HepG2 (cell line): ENCODE measurements around the gene ANKFY1. TPM values are rescaled to one million over a fixed set of nuclear protein-coding genes. Genes with fewer than 3 reads are reported as not detected.

ENCODE experiments used
- ATAC-seq: fragments of 200-7000 bp; cut with Tn5 transposase; 3 replicates; pipeline ENCODE4 v1.9.1; 2020; ENCODE audit warnings: mild to moderate bottlenecking, moderate library complexity
- BruUV-seq: library from RNA; stranded (reverse); fragments of 400-500 nt; replicated peaks from 2 replicates; lab custom pipeline; 2021; lab: Mats Ljungman, UMichigan
- CTCF ChIA-PET: fragments of 300-600 bp; formaldehyde crosslinking; extraction: SDS; loops from one replicate; lab custom pipeline; 2021; ENCODE audit warnings: low total read pairs, inconsistent platforms, low intra/inter-chr PET ratio; lab: Yijun Ruan, JAX
- POLR2A ChIA-PET: fragments of 350-600 bp; sonication (Branson Sonifier 250); formaldehyde crosslinking; loops from one replicate; lab custom pipeline; 2020; ENCODE audit warnings: antibody characterized with exemption, inconsistent platforms; lab: Yijun Ruan, JAX
- DNase-seq: peaks from one replicate; pipeline ENCODE4 v3.0.0-alpha.2; 2015; ENCODE audit warnings: low spot score
- FAIRE-seq: peaks from 3 replicates; lab custom pipeline; 2011; peaks lifted over from hg19 to GRCh38; lab: Jason Lieb, UNC
- H2AFZ ChIP-seq: one replicate; pipeline ENCODE4 v1.6.1; 2011; ENCODE audit warnings: low read length, inconsistent platforms
- H3K27ac ChIP-seq: fragments of 300-600 bp; 3 replicates; pipeline ENCODE4 v1.8.0; 2011; ENCODE audit warnings: mixed run types, mild to moderate bottlenecking, mixed read lengths, low read length, inconsistent platforms; ENCODE audit not compliant: insufficient read depth; ENCODE audit errors: extremely low read length
- H3K27me3 ChIP-seq, 2 experiments: fragments of 200-600 bp in 1 of 2; 2 replicates in 1 of 2; 3 replicates in 1 of 2; pipeline versions ENCODE4 v1.6.0 to v1.8.0; 2011; ENCODE audit warnings: low read length in 2 of 2, mild to moderate bottlenecking in 2 of 2, moderate library complexity in 2 of 2, inconsistent platforms in 1 of 2; ENCODE audit not compliant: insufficient read depth in 2 of 2, control insufficient read depth in 1 of 2
- H3K36me3 ChIP-seq, 2 experiments: fragments of 200-600 bp in 1 of 2; replicated peaks in 1 of 2; 2 replicates in 1 of 2; 3 replicates in 1 of 2; pipeline versions ENCODE4 v1.5.1 to v1.8.0; 2011; ENCODE audit warnings: low read length in 2 of 2, inconsistent platforms in 1 of 2; ENCODE audit not compliant: insufficient read depth in 2 of 2, control insufficient read depth in 1 of 2
- H3K4me1 ChIP-seq: 2 replicates; pipeline ENCODE4 v1.5.1; 2012; ENCODE audit warnings: low read length, inconsistent platforms; ENCODE audit not compliant: insufficient read depth
- H3K4me2 ChIP-seq: 2 replicates; pipeline ENCODE4 v1.6.0; 2011; ENCODE audit warnings: low read depth, low read length, inconsistent platforms
- H3K4me3 ChIP-seq, 3 experiments: fragments of 200-600 bp in 1 of 3; sonication (generic), shearing (Covaris generic) in 1 of 3; replicated peaks in 1 of 3; 2 replicates each; pipeline ENCODE4 v1.5.1; 2011 to 2016; ENCODE audit warnings: low read length in 3 of 3, inconsistent platforms in 2 of 3, low read depth in 2 of 3, mild to moderate bottlenecking in 2 of 3, control low read depth in 1 of 3, mixed read lengths in 1 of 3; ENCODE audit not compliant: insufficient read depth in 1 of 3
- H3K79me2 ChIP-seq: one replicate; pipeline ENCODE4 v1.6.1; 2011; ENCODE audit warnings: low read length, inconsistent platforms; ENCODE audit not compliant: insufficient read depth
- H3K9ac ChIP-seq: 2 replicates; pipeline ENCODE4 v1.6.0; 2011; ENCODE audit warnings: mild to moderate bottlenecking, low read depth, low read length, inconsistent platforms; ENCODE audit not compliant: insufficient read depth
- H3K9me3 ChIP-seq: 2 replicates; pipeline ENCODE4 v1.5.1; 2012; ENCODE audit warnings: mild to moderate bottlenecking, low read length
- H4K20me1 ChIP-seq: 2 replicates; pipeline ENCODE4 v1.6.0; 2011; ENCODE audit warnings: inconsistent platforms, mild to moderate bottlenecking, low read length, moderate library complexity; ENCODE audit not compliant: insufficient read depth
- CCDC6 ChIP-seq: sonication (generic); formaldehyde crosslinking; IDR thresholded peaks from 2 replicates; pipeline ENCODE4 v1.8.1; 2022; ENCODE audit warnings: mild to moderate bottlenecking, missing genetic modification reagents, moderate library complexity
- CEBPB ChIP-seq: IDR thresholded peaks from 2 replicates; pipeline ENCODE4 v1.6.1; 2011; ENCODE audit warnings: low read depth, low read length, improper control_type of control experiment, borderline replicate concordance
- MBD4 ChIP-seq: IDR thresholded peaks from 2 replicates; pipeline ENCODE4 v1.6.1; 2012; ENCODE audit warnings: low read length, inconsistent platforms, borderline replicate concordance
- MED8 ChIP-seq: sonication (generic); formaldehyde crosslinking; IDR thresholded peaks from 2 replicates; pipeline ENCODE4 v1.8.1; 2023; ENCODE audit warnings: mild to moderate bottlenecking, missing genetic modification reagents; ENCODE audit not compliant: insufficient replicate concordance
- NFAT5 ChIP-seq: sonication (generic); formaldehyde crosslinking; IDR thresholded peaks from 2 replicates; pipeline ENCODE4 v1.4.0; 2020; ENCODE audit warnings: missing genetic modification reagents
- TAF15 ChIP-seq: fragments of 200-400 bp; formaldehyde crosslinking; IDR thresholded peaks from one replicate; pipeline ENCODE4 v1.6.1; 2018; ENCODE audit warnings: mild to moderate bottlenecking, low read depth, low read length; ENCODE audit not compliant: poor library complexity, severe bottlenecking
- ZFP41 ChIP-seq: sonication (generic); formaldehyde crosslinking; IDR thresholded peaks from 2 replicates; pipeline ENCODE4 v1.4.0; 2020; ENCODE audit warnings: mild to moderate bottlenecking, missing genetic modification reagents, borderline replicate concordance
- ZNF512 ChIP-seq: sonication (generic); formaldehyde crosslinking; IDR thresholded peaks from 2 replicates; pipeline ENCODE4 v1.4.0; 2020; ENCODE audit warnings: mild to moderate bottlenecking, missing genetic modification reagents
- ZNF737 ChIP-seq: sonication (generic); formaldehyde crosslinking; IDR thresholded peaks from 2 replicates; pipeline ENCODE4 v1.5.0; 2020; ENCODE audit warnings: missing genetic modification reagents, mild to moderate bottlenecking, borderline replicate concordance
- ZNF788 ChIP-seq: sonication (generic); formaldehyde crosslinking; IDR thresholded peaks from 2 replicates; pipeline ENCODE4 v1.5.0; 2020; ENCODE audit warnings: mild to moderate bottlenecking, missing genetic modification reagents, borderline replicate concordance
- WGBS: methylation state at CpG from one replicate; pipeline ENCODE4 v1.1.6; 2017; ENCODE audit warnings: low lambda C conversion rate; 5-methylcytosine and 5-hydroxymethylcytosine counted together
- in situ Hi-C: cut with HindIII; loops from 2 replicates; pipeline ENCODE4 v1.10.0; 2017; ENCODE audit warnings: low pct_unique_long_range_greater_than_20kb; ENCODE audit not compliant: extremely low pct_ligation_motif_present
- intact Hi-C: fragments of 100-400 bp; cut with micrococcal nuclease; formaldehyde crosslinking; loops from one replicate; pipeline ENCODE4 v1.10.0; 2022; ENCODE audit not compliant: unreplicated experiment
- polyA plus RNA-seq, 8 experiments: library from polyadenylated mRNA; depleted of rRNA in 3 of 8; stranded (reverse) in 7 of 8; unstranded in 1 of 8; fragments of >200 nt; fragmentation: Illumina TruSeq in 4 of 8; extraction: Trizol in 4 of 8; gene quantifications; 2 replicates each; pipeline versions ENCODE4 v1.2.1 to v1.2.3, GENCODE V29; 2011 to 2016; ENCODE audit warnings: low read depth in 4 of 8, missing spikeins in 1 of 8, mixed read lengths in 1 of 8; ENCODE audit not compliant: insufficient read depth in 1 of 8
- total RNA-seq, 5 experiments: library from RNA; depleted of rRNA; stranded (reverse); fragments of >200 nt; fragmentation: Illumina TruSeq; extraction: Trizol; gene quantifications; 2 replicates each; pipeline ENCODE4 v1.2.3, GENCODE V29; 2016; ENCODE audit warnings: low read depth in 1 of 5

The ANKFY1 gene
- total and polyA plus RNA-seq, 2 of the 13 experiments (the other 11 are each of a cell fraction or from before 2014, with no cell fraction given), result 11.9 to 16.8 TPM

- Histone ChIP-seq H3K4me3 (no peak overlapping the region), H3K9me3 (no peaks in the 10 kb centered on the region), H3K36me3 (peaks cover 38 to 84% of the 10 kb centered on the region in 2 experiments), H3K27ac (no peak overlapping the region), H3K4me1 (peaks cover 16% of the 10 kb centered on the region), H3K4me2 (no peak overlapping the region), H3K79me2 (no peaks in the 10 kb centered on the region), H3K9ac (no peak overlapping the region), H3K27me3 (no peaks in the 10 kb centered on the region), H2AFZ (no peak overlapping the region), H4K20me1 (no peaks in the 10 kb centered on the region)
- WGBS, result 98% methylated on average over 7 of the region's 8 CpGs
- FAIRE-seq (no peak), ATAC-seq (no peak), DNase-seq (no peak)
- no peak for TF ChIP-seq ZNF788 (CRISPR knock-in tag)
- no peak for TF ChIP-seq CCDC6 (CRISPR knock-in tag)
- no peak for TF ChIP-seq MED8 (CRISPR knock-in tag)
- no peak for TF ChIP-seq TAF15
- no peak for TF ChIP-seq ZFP41
- POLR2A ChIA-PET, result no interaction called here
- BruUV-seq, result no TSS peak
- CTCF ChIA-PET, result no interaction called here
- in situ Hi-C loops, result no loop called here
- intact Hi-C loops, result no loop called here
Observed at GRCh38 chr17:4180791-4181190, 83.0 kb downstream of the ANKFY1 start.

- Histone ChIP-seq H3K4me1 (peaks cover 16% of the 10 kb centered on the region), H3K27me3 (no peaks in the 10 kb centered on the region), H3K9me3 (no peaks in the 10 kb centered on the region), H3K79me2 (no peaks in the 10 kb centered on the region), H2AFZ (no peak overlapping the region), H3K4me3 (no peak overlapping the region), H3K36me3 (peaks cover 34 to 89% of the 10 kb centered on the region in 2 experiments), H3K9ac (no peak overlapping the region), H3K4me2 (no peak overlapping the region), H3K27ac (no peak overlapping the region), H4K20me1 (no peaks in the 10 kb centered on the region)
- CTCF ChIA-PET, result no interaction called here
- DNase-seq (no peak), ATAC-seq (no peak), FAIRE-seq (no peak)
- in situ Hi-C loops, result no loop called here
- BruUV-seq, result no TSS peak
- WGBS, result 95% methylated on average over 7 of the region's 7 CpGs
- POLR2A ChIA-PET, result no interaction called here
- intact Hi-C loops, result no loop called here
- TF ChIP-seq ZNF737, result no peak
- no peak for TF ChIP-seq CEBPB
- TF ChIP-seq NFAT5 (CRISPR knock-in tag), result no peak
- TF ChIP-seq ZNF512 (CRISPR knock-in tag), result no peak
- no peak for TF ChIP-seq MBD4
Observed at GRCh38 chr17:4179071-4179470, 84.7 kb downstream of the ANKFY1 start.
